Smooth muscle cell of trachea (primary cell): Measurements from ENCODE around the gene IL1RN. TPM values are rescaled to one million over a fixed set of nuclear protein-coding genes. Genes with fewer than 3 reads are reported as not detected.

ENCODE experiments used
- total RNA-seq: library from RNA; depleted of rRNA; stranded (reverse); fragments of >200 nt; gene quantifications from 2 replicates; pipeline ENCODE4 v1.2.1, GENCODE V29; 2014

Gene IL1RN
- total RNA-seq, result 0.17 and 1.2 TPM in 2 replicates

GRCh38 chr2:113126845-113127645 lies at the start of gene IL1RN:
Gene IL1RN (plus strand): TSS chr2:113127598. CDS start chr2:113127625, 27 bp downstream.

GRCh38 chr2:113173542-113174375 lies 46.4 kb downstream of the IL1RN start, which contains the start of gene PSD4:
Gene PSD4 (plus strand): TSS chr2:113173971. CDS start chr2:113182457, 8,486 bp downstream.

Other genes with a start within 250 kb of the IL1RN start
- gene IL37, start 216.4 kb upstream of the IL1RN start, total RNA-seq, result not detected in 2 replicates
- not detected in 2 replicates for gene IL36G, start 149.6 kb upstream of the IL1RN start, total RNA-seq
- not detected in 2 replicates for gene IL36A, start 122.1 kb upstream of the IL1RN start, total RNA-seq
- gene IL36B, start 74.7 kb upstream of the IL1RN start, total RNA-seq, result not detected in 2 replicates
- gene IL36RN, start 68.4 kb upstream of the IL1RN start, total RNA-seq, result not detected in 2 replicates
- gene IL1F10, start 59.6 kb upstream of the IL1RN start, total RNA-seq, result not detected in 2 replicates
- 1.6 and 5.0 TPM in 2 replicates for gene PSD4, start 46.4 kb downstream of the IL1RN start, total RNA-seq
- gene PAX8, start 151.3 kb downstream of the IL1RN start, total RNA-seq, result 0.87 and 1.5 TPM in 2 replicates